Activated CD4-positive, CD25-positive, alpha-beta regulatory T cell treated with anti-CD3 and anti-CD28 coated beads, Interleukin-2, amount 50 U/mL, for 16 hours (primary cell): ENCODE results near the gene KIAA0753.
"Not testable (repeated sequence)": the region's sequence is repeated elsewhere in the genome, so short reads cannot be mapped to it uniquely, and the experiment has no call there.

Experiments
- DNase-seq: peaks from one replicate; pipeline ENCODE4 v3.0.0-alpha.2; 2020; ENCODE audit warnings: low read depth, low spot score

The KIAA0753 gene

DNA sequence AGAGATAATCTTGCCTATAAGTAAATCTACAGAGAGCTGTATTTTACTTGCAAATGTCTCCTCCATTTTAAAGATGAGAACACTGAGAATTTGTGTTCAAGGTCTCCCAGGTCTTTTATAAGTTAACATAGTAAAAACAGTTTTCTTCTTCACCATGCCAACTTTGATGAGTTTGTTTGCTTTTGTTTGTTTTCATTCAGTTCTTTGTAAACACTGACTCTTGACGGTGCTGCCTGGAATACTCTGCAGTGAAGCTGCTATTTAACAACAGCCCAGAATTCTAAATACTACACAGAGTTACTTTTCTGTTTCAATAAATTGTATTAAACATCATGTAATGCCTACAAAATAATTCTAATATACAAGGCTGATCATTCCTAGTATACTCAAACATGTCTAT lies 42.8 kb downstream of the KIAA0753 start:
- DNase-seq = no peak

DNA sequence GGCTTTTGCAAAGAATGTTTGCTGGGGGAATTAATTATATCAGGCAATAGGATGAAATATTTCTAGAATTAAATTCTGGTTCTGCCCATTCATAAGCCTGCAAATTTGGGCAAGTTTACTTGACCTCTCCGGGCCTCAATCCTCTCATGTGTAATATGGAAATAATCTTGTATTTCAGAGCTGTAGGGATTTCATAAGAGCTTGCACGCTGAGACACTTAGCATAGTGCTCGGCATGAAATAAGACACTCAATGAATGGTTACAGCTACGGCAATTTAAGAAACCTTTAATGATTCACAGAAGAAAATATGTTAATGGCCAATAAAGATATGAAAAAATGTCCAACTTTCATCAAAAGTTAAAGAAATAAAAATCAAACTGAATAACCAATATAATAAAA lies 43.6 kb downstream of the KIAA0753 start:
- DNase-seq = no peak

- no peak for DNase-seq
Observed at GRCh38 chr17:6596511-6596910, 44.0 kb downstream of the KIAA0753 start.

GRCh38 chr17:6596081-6596480 lies 44.4 kb downstream of the KIAA0753 start:
- DNase-seq = no peak

GRCh38 chr17:6593371-6593770 lies 47.1 kb downstream of the KIAA0753 start:
- not testable (repeated sequence) for DNase-seq

DNA sequence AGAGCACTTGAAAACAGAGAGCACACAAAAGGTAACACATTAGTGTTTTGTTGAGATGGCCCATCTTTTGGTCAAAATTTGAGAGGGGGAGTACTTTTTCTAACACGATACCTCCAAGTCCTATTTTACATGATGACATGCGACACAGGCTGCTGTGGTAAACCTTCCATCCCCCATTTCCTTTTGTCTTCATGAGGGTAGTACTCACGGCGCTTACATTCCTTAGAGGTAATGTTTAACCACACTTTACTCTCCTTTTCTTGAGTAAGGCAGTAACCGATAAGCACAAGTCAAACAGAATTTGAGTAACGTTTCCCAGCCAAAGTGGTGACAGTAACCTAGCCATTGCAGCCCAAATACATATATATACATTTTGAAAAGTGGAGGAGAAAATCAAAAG lies 48.3 kb downstream of the KIAA0753 start:
- DNase-seq = no peak

DNA sequence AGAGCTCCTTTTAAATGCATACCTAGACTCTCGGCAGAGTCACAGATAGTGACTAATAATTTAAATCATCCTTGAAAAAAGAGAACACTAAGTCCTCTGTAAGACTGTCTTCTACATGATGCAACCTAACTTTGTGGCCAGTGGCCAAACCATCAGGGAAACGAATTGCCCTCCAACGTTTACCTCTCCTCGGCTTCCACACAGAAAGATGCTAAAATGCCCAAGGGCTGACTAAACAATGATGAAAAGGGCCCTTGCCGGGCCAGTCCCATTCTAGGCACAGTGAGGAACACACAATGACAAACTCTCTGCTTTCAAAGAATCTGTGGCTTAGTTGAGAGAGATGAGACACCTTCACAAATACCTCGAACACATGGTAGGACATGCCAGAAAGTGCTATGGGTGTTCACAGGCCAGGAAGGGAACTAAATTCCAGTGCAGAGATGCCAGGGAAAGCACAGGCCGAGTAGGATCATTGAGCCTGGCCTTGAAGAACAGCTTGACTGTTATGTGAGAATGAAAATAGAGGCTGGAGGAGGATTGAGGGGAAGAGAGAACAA lies 48.8 kb downstream of the KIAA0753 start:
- no peak for DNase-seq

DNA sequence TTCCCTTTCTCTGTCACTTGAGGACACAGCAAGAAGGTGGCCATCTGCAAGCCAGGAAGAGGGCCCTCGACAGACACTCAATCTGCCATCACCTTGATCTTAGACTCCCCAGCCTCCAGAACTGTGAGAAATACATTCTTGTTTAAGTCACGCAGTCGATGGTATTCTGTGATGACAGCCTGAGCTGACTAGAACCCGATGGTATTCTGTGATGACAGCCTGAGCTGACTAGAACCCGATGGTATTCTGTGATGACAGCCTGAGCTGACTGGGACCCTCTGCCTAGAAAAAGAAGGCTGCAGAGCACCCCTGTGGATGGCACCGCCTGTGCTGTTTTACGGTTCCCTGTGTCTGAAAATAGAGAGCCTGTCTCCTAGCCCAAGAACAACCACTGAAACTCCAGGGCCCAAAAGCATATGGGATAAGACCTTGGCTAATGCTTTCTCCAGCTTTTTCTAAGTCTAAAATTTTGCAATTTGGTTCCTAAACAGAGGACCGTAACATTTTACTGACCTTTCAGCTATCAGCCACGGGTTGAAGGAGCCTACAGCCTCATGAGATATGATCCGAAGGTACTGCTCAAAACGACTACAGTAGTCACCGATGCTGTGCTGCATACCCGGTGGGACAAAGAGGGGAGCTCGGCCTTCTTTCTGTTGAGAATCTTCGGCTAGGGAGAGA lies 51.1 kb downstream of the KIAA0753 start:
- DNase-seq = no peak

GRCh38 chr17:6588165-6588564 lies 52.3 kb downstream of the KIAA0753 start:
- DNase-seq = no peak

DNA sequence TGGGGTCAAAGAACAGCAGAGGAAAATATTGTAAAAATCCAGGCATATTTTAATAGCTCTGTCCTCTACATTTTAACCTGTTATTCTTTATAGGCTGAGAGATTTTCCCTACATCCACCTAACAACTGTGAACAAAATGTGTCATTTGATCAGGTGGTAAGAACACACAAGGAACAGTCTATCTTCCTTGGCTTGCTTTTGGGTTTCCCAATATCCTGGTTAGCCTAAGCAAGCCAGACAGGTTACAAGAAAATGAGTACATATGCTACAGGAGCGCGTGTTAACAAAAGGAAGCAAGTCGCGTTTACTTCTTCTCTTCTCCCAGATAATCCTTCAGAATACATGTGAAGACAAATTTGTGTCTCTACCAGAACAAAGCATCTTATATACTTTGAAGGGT lies 53.2 kb downstream of the KIAA0753 start:
- no peak for DNase-seq

DNA sequence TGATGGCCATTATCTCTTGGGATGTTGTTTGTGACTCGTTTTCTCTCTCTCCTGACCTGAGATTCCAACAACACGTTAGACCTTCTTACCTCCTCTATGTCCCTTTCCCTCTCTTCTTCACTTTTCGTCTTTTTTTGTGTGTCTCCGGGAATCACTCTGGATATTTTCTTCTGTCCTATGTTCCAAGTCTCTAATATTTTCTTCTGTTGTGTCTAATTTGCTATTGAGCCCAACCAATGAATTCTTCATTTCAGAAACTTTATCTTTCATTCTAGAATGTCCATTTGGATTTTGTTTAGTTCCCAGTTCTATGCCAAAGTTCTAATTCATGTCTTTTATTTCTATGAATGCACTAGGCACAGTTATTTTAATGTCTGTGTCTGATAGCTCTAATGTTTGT lies 57.1 kb downstream of the KIAA0753 start:
- no peak for DNase-seq

DNA sequence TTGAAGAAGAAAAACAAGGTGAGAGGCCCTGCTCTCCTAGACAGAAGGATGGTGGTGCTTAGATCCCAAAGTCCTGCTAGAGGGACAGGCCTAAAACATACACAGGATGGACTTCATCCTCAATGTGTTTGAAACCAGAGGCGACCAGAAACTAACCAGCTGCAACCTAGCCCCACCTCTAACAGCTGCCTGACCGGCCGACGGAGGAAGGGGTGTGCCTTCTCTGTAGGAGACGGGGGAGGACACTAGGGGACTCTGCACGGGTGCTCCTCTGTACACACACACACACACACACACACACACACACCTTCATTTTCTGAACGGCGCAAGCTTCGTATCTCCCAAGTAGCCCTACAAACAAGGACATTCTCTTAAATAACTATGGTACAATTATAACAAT lies 59.9 kb downstream of the KIAA0753 start:
- DNase-seq = no peak

- DNase-seq = no peak
Observed at GRCh38 chr17:6578491-6578890, 62.0 kb downstream of the KIAA0753 start.

DNA sequence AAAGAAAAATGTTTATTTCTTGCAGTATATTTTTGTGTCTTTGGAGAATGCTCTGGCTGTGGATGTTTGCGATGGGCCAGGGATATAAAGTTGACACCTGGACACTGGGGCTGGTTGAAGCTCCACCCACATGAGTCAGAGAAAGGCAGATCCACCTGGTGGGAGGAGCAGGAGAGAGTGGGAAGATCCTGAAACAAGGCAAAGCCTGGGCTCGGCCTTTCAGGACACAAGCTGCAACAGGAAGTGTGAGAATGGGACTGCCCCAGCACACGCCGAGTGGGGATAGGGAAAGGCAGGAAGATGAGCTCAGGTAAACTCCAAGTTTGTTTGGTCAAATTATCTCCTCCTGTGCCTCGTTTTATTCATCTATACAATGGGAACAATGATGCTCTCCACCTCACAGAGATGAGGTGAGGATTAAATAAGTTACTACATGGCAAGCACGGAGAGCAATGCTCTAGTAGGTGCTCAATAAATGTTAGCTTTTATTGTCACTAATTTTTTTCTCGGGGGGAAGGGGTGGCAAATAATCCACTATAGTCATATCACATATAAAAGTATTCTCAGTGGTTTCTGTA lies 62.7 kb downstream of the KIAA0753 start:
- DNase-seq = no peak

DNA sequence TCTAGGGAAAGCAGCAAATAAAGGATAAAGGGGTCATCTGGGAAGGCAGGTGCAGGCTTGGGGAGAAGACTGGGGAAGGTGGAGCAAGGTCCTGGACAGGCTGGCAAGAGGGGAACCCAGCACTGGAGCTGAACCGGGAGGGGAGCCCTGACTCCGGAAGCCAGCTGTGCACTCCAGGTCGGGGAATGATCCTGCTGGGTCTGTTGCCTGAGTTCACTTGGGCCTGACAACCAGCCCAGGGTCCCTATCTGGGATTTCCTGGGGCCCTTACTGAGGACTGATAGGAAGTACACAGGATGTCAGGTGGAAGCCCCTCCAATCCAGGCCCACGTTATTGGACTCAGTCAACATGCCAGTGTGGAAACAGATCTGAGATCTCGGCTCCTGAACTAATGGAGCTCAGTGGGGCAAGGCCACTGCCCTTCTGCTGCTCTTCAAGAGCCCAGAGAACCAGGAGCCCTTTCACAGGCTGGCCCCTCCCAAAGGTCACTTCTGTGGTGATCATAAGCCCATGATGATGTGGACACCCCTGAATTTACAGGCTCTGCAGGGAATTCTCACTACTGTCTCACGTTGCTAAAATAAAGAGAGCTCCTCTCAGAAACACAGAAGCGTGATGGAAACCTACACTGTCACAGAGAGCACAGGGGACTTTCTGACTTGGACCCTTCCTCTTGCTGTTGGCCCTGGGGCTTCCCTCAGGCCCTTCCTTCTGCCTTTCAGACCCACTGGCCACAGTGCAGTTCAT lies 64.3 kb downstream of the KIAA0753 start:
- DNase-seq = no peak

DNA sequence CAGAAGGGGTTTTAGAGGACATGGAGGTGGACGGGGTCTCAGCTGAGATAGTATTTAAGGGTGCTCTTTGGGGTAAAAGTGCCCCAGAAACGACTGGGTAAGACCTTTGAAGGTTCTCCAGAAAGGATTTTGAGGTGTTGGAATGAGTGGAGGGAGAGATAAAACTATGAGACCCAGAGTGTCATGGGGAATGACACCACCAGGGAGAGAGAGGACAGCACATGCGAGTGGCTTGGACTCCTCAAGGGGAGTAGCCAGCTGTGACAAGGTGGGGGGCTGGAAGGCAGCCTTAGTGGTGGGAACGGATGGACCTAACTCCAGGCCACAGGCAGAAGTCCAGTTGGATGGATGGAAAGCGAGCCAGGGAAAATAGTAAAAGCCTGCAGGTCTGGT lies 64.9 kb downstream of the KIAA0753 start:
- no peak for DNase-seq

DNA sequence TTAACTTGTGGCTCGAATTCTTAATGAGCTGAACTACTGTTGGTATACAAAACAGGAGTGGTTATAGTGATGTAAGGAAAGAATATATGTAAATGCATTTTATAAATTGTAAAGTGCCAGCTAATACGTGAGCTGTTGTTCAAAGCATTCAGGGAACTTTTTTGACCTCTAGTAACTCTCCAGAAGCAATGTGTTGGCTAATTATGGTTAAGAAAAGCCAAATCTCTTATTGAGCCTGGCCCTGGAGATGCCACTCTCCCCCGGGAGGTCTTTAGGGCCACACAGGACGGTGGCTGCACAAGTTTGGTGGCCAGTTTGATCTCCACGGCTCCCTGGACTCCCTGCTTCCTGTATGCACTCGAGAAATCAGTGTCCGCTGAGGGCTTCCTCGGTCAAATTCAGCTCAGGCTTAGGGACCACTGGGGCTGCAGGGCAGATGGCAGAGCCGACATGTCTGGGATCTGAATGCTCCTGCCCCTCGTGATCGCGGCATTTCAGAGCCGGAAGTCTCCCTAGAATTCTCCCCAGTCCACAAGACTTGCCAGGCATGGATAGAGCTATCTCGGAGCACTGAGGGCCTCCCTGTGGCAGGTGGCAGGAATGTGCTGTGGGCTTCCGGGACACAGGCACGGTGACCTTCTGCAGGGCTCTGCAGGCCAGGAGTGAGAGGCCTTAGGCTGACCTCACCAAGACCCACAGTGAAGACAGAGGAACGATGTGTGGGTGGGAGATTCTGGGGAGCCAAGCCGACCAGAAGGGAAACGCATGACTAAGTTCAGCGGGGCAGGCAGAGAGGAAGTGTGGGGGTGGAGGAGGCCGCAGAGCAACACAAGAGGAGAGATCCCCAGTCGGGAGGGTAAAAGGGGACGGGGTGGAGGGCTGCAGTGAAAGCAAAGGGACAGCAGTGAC lies 65.6 kb downstream of the KIAA0753 start:
- DNase-seq = no peak

DNA sequence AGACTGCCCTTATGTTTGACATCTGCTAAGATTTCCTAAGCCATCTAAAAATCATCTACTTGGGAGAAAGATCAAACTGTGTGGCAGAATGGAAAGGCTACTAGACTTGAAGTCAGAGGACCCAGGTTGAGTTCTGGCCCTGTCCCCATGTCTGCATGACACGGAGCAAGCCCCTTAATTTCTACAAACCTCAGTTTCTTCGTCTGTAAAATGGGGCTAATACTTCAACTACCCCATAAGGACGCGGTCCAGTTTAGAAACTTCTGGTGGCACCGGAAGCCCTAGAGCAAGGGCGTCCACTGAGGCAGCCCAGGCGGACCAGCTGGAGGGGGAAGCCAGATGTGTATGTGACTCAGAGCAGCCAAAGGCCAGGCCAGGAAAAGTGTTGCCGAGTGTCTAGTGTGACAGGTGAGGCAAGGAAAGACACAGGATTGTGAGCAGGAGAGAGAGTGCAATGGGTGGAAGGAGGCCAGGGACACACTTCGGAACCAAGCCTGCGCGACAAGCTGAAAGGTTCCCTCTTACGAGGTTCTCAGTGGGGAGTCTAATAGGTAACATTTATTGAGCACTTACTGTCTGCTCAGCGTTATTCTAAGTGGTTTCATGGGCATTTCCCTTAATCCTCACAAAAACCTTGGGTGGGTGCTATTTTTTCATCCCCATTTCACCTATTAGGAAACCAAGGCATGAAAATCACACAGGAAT lies 66.4 kb downstream of the KIAA0753 start:
- no peak for DNase-seq

GRCh38 chr17:6573495-6573894 lies 67.0 kb downstream of the KIAA0753 start:
- DNase-seq = not testable (repeated sequence)

- no peak for DNase-seq
Observed at GRCh38 chr17:6572972-6573370, 67.5 kb downstream of the KIAA0753 start.

DNA sequence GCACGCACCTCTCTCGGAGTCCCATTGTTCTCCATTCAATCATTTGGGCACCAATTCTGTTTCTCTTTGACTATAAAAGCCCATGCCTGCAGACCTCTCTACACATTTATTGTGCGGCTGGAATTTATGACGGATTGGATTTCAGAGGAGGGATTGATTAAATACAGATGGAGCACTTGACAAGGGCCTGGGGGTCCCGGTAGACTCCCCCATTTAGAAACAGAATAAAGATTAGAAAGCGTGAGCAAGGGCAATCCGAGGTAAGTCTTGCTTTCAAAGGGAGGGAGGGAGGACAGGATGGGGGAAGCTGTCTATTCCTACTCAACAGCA lies 69.1 kb downstream of the KIAA0753 start:
- DNase-seq = no peak
